Suprapubic skin (tissue), 3 donors: ENCODE data around the gene GPR62.

ENCODE experiments used
- CTCF ChIP-seq, 2 donors: fragments of 200-600 bp in 1 of 2; fragments of 450-650 bp in 1 of 2; sonication (generic) in 1 of 2; IDR thresholded peaks; one replicate each; pipeline ENCODE4 v1.5.1; 2016 to 2019; ENCODE audit warnings: antibody characterized with exemption in 2 of 2, mild to moderate bottlenecking in 1 of 2, moderate library complexity in 1 of 2
- POLR2A ChIP-seq, 2 donors: fragments of 450-650 bp; IDR thresholded peaks; one replicate each; pipeline ENCODE4 v1.6.1; 2017; ENCODE audit warnings: antibody characterized with exemption in 2 of 2, mild to moderate bottlenecking in 2 of 2, moderate library complexity in 2 of 2

- TF ChIP-seq CTCF (IDR thresholded peaks at IDR 0.05) (no peak), POLR2A (IDR thresholded peaks at IDR 0.05) (no peak)
Measured at GRCh38 chr3:51992017-51992682, 37.0 kb downstream of the GPR62 start.
